ENCODE results near the gene ADAMTS13.

ADAMTS13 gene

DNA sequence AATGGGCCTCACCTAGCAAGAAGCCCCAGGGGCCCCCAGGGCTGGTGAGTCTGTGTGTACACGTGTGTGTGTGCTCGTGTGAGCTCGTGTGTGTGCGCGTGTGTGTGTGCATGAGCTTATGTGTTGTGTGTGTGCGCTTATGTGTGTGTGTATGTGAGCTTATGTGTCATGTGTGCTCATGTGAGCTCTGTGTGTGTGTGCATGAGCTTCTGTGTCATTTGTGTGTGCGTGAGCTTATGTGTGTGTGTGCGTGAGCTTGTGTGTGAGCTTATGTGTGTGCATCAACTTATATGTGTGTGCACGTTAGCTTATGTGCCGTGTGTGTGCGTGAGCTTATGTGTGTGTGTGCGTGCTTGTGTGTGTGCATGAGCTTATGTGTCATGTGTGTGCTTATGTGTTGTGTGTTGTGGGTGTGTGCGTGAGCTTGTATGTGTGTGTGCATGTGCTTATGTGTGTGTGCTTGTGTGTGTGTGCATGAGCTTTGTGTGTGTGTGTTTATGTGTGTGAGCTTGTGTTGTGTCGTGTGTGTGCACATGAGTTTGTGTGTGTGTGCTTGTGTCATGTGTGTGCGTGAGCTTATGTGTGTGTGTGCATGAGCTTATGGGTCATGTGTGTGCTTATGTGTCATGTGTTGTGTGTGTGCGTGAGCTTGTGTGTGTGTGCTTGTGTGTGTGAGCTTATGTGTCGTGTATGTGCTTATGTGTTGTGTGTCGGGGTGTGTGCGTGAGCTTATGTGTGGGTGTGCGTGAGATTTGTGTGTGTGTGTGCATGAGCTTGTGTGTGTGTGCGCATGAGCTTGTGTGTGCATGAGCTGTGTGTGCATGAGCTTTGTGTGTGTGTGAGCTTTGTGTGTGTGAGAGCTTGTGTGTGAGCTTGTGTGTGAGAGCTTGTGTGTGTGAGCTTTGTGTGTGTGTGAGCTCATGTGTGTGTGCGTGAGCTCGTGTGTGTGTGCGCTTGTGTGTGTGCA lies 73.4 kb downstream of the ADAMTS13 start:
- TF ChIP-seq, protein P1, sequence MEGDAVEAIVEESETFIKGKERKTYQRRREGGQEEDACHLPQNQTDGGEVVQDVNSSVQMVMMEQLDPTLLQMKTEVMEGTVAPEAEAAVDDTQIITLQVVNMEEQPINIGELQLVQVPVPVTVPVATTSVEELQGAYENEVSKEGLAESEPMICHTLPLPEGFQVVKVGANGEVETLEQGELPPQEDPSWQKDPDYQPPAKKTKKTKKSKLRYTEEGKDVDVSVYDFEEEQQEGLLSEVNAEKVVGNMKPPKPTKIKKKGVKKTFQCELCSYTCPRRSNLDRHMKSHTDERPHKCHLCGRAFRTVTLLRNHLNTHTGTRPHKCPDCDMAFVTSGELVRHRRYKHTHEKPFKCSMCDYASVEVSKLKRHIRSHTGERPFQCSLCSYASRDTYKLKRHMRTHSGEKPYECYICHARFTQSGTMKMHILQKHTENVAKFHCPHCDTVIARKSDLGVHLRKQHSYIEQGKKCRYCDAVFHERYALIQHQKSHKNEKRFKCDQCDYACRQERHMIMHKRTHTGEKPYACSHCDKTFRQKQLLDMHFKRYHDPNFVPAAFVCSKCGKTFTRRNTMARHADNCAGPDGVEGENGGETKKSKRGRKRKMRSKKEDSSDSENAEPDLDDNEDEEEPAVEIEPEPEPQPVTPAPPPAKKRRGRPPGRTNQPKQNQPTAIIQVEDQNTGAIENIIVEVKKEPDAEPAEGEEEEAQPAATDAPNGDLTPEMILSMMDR (IDR thresholded peaks at IDR 0.05; ENCODE audit: low read depth, low read length), result no peak
- H3K4me3 ChIP-seq (ENCODE audit: low read depth, low read length), result no peak overlapping the region

DNA sequence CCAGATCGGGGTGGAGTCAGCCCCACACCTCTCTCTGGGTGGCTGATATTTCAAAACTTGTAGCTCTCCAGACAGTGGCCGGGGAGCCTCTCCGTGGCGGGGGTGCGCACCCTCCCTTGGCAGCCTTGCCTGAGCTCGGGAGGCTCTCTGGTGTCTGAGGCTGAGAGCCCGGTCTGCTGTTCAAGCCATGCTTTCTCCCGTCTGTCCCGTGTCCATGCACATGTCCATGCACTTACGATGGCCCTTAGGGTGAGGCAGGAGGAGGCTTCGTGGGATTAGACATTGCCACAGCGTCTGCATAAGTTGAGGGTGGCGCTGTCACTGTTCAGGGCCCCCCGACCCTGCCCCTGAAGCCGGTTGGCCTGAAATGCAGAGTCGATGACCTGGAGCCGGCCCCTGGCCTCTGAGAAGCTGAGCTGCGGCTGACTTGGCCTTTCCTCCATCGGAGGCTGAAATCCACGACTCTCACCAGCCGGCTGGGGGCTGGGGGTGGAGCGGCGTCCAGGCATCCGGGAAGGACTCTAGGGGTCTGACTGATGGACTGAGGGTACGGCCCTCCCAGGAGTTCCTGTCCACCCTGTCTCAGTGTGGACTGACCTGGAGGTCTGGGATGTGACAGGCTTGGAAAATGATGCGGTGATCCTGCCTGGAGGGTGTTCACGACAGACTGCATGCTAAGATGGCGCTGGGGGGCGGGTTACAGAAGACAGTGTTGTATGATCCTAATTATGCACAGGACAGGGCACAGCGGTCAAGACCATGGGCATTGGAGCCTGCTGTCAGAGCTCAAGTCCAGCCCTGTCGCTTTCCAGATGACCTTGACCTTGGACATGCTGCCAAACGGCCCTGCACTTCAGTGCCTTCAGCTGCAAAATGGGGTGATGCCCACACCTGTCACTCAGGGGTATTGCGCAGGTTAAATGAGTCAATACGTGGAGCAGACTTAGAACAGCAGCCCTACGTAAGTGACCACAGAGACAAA lies 75.0 kb downstream of the ADAMTS13 start:
- TF ChIP-seq, protein P1 (IDR thresholded peaks at IDR 0.05; ENCODE audit: low read depth, low read length), result no peak
- H3K4me3 ChIP-seq (ENCODE audit: low read depth, low read length), result no peak overlapping the region

DNA sequence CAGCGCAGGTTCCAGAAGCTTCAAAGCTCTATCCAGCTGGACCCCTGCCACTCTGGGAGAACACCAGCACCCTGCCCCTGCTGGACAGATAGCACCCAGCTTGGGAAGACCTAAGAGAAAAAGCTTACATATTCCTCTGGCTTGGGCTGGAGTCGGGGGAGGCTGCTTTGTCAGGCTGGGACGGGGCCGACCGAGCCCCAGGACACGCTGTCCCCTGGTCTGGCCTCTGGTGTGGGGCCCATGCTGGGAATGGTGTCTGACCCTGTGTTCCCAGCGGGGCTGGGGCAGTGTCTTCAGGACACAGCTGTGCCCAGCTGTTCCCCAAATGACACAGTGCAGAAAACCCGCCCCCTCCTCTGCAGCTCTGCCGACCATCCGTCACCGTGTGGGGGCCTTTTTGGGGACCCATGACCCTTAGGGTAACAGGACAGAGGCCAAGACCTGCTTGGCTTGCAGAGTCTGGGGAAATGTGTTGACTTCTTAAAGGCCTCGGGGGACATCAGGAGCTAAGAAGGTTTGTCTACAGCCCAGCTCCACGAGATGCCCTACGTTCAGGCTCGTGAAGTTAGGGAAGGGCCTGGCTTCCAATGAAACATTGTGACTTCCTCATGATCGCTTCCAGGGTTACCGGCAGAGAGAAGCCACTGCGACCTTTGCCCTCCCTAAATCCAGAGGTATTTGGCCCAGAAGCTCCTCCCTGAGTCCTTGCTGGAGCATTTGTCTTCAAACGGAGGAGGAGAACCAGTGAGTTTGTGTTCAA lies 77.1 kb downstream of the ADAMTS13 start:
- H3K4me3 ChIP-seq (ENCODE audit: low read depth, low read length), result no peak overlapping the region
- TF ChIP-seq, protein P1 (IDR thresholded peaks at IDR 0.05; ENCODE audit: low read depth, low read length), result no peak

DNA sequence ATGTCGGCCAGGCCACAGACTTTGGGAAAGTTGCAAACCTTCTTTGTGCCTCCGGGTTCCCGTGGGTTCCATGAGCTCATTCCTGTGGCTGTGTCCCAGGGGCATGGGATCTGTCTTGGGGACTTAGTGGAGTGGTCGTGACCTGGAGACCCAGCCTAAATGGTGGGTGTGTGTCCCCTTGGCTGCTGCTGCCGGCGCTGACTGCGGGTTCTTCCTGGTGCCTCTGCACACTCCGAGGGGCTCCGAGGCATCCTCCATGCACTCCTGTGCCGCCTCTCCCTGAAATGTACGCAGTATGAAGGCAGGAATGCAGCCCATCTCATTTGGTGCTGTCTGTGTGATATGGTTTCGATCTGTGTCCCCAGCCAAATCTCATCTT lies 77.7 kb downstream of the ADAMTS13 start:
- TF ChIP-seq, protein P1 (IDR thresholded peaks at IDR 0.05; ENCODE audit: low read depth, low read length), result no peak
- H3K4me3 ChIP-seq (ENCODE audit: low read depth, low read length), result no peak overlapping the region

DNA sequence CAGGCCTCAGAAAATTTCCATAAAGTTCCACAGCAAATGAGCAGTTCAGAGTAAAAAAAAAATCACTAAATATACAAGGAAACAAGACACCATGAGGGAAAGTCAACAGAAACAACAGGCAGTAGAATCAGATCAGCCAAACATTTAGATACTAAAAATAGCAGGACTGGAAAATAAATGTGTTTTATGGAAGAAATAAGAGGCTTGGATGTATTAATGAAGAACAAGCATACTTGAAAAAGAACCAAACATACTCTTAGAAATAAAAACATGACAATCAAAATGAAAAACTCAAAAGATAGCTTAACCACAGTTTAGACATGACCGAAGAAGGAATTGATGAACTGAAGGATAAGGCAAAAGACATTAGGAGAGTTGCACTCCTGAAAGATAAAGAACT lies 79.9 kb downstream of the ADAMTS13 start:
- TF ChIP-seq, protein P1 (IDR thresholded peaks at IDR 0.05; ENCODE audit: low read depth, low read length), result no peak

DNA sequence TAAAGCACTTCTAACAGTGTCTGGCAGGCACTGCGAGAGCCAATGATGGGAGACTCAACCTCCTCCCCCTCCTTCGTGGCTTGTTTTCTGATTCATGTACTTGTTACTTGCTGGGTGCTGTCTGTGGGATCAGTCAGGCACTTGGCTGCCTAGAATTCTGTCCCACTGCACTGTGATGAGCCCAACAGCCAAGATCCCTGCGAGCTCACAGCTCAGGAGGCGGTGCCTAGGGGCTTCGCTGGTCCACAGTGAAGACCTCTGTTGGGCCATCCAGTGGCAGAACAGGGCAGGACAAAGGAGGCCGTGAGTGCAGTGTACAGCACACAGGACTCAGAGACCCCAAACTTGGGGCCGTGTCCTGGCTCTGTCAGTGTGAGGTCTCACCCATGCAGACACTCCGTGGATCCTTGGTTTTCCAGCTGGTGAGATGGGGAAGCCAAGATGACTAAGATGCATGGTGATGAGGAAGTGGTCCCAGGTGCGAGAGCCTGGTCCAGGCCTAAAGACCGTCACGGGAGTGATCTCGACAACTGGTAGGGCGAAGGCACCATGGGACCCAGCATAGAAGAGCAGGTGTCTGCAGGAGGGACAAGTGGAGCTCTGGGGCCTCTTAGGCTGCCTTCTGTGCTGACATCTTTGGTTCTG lies 83.1 kb downstream of the ADAMTS13 start:
- no peak overlapping the region for H3K4me3 ChIP-seq (ENCODE audit: low read depth, low read length)
- TF ChIP-seq, protein P1 (IDR thresholded peaks at IDR 0.05; ENCODE audit: low read depth, low read length), result no peak

More for the DNA sequence above, 79.9 kb downstream of the ADAMTS13 start:
- no peak overlapping the region for H3K4me3 ChIP-seq (ENCODE audit: low read depth, low read length)

All from WI38 (cell line).